Neural cell (in vitro differentiated cells): ENCODE measurements around the gene SLIT3.

Experiments
- EP300 ChIP-seq: fragments of 450-650 bp; conservative IDR thresholded peaks from 2 replicates; pipeline ENCODE4 v1.6.1; 2014; ENCODE audit warnings: antibody characterized with exemption, mild to moderate bottlenecking, moderate library complexity; ENCODE audit not compliant: poor library complexity, severe bottlenecking
- EZH2 ChIP-seq: fragments of 200-600, 300-800 bp; shearing (Covaris generic), sonication (generic); IDR thresholded peaks from 2 replicates; pipeline ENCODE4 v1.6.1; 2014; ENCODE audit warnings: antibody characterized with exemption, low read length, borderline replicate concordance, mild to moderate bottlenecking; ENCODE audit not compliant: insufficient read depth, poor library complexity, severe bottlenecking
- MXI1 ChIP-seq: fragments of 450-650 bp; conservative IDR thresholded peaks from 2 replicates; pipeline ENCODE4 v1.6.1; 2014; ENCODE audit warnings: antibody characterized with exemption, mild to moderate bottlenecking; ENCODE audit not compliant: poor library complexity, severe bottlenecking
- POLR2AphosphoS5 ChIP-seq: IDR thresholded peaks from 2 replicates; pipeline ENCODE4 v1.6.1; 2012
- RAD21 ChIP-seq: fragments of 450-650 bp; conservative IDR thresholded peaks from 2 replicates; pipeline ENCODE4 v1.6.1; 2014; ENCODE audit warnings: antibody characterized with exemption, mild to moderate bottlenecking, moderate library complexity
- SMC3 ChIP-seq: fragments of 450-650 bp; conservative IDR thresholded peaks from 2 replicates; pipeline ENCODE4 v1.6.1; 2014; ENCODE audit warnings: antibody characterized with exemption, mild to moderate bottlenecking, moderate library complexity; ENCODE audit not compliant: poor library complexity
- TAF1 ChIP-seq: IDR thresholded peaks from 2 replicates; pipeline ENCODE4 v1.6.1; 2012; ENCODE audit warnings: low read depth
- TF ChIP-seq, protein P1 (sequence below): fragments of 450-650 bp; IDR thresholded peaks from 2 replicates; pipeline ENCODE4 v1.5.1; 2014; ENCODE audit warnings: antibody characterized with exemption, mild to moderate bottlenecking, moderate library complexity; ENCODE audit not compliant: poor library complexity, severe bottlenecking
- TF ChIP-seq, protein P2 (sequence below): IDR thresholded peaks from 2 replicates; pipeline ENCODE4 v1.6.1; 2012; ENCODE audit warnings: borderline replicate concordance

DNA sequence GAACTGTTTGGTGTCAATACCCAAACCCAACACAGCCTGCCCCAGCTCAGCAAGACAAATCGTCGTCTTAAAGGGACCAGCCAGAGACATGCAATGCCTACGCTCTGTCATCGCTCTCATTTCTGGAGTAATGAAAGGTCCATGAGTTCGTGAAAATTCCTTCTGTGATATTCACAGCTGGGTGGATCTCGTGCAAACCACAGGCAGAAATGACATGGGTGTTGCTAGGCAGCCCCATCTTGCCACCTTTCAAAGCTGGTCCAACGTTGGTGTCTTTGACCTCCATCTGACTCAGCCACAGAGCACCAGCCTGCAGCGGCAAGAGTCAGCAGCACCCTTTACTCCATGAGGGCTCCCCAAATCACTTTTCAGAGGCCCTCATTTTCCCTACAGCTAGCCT lies 215.3 kb downstream of the SLIT3 start:
- TF ChIP-seq, protein P1, sequence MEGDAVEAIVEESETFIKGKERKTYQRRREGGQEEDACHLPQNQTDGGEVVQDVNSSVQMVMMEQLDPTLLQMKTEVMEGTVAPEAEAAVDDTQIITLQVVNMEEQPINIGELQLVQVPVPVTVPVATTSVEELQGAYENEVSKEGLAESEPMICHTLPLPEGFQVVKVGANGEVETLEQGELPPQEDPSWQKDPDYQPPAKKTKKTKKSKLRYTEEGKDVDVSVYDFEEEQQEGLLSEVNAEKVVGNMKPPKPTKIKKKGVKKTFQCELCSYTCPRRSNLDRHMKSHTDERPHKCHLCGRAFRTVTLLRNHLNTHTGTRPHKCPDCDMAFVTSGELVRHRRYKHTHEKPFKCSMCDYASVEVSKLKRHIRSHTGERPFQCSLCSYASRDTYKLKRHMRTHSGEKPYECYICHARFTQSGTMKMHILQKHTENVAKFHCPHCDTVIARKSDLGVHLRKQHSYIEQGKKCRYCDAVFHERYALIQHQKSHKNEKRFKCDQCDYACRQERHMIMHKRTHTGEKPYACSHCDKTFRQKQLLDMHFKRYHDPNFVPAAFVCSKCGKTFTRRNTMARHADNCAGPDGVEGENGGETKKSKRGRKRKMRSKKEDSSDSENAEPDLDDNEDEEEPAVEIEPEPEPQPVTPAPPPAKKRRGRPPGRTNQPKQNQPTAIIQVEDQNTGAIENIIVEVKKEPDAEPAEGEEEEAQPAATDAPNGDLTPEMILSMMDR: no peak
- TF ChIP-seq, protein P2, sequence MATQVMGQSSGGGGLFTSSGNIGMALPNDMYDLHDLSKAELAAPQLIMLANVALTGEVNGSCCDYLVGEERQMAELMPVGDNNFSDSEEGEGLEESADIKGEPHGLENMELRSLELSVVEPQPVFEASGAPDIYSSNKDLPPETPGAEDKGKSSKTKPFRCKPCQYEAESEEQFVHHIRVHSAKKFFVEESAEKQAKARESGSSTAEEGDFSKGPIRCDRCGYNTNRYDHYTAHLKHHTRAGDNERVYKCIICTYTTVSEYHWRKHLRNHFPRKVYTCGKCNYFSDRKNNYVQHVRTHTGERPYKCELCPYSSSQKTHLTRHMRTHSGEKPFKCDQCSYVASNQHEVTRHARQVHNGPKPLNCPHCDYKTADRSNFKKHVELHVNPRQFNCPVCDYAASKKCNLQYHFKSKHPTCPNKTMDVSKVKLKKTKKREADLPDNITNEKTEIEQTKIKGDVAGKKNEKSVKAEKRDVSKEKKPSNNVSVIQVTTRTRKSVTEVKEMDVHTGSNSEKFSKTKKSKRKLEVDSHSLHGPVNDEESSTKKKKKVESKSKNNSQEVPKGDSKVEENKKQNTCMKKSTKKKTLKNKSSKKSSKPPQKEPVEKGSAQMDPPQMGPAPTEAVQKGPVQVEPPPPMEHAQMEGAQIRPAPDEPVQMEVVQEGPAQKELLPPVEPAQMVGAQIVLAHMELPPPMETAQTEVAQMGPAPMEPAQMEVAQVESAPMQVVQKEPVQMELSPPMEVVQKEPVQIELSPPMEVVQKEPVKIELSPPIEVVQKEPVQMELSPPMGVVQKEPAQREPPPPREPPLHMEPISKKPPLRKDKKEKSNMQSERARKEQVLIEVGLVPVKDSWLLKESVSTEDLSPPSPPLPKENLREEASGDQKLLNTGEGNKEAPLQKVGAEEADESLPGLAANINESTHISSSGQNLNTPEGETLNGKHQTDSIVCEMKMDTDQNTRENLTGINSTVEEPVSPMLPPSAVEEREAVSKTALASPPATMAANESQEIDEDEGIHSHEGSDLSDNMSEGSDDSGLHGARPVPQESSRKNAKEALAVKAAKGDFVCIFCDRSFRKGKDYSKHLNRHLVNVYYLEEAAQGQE: no peak
- TF ChIP-seq SMC3 (no peak), POLR2AphosphoS5 (no peak), EP300 (no peak), TAF1 (no peak), MXI1 (no peak), EZH2 (no peak), RAD21 (no peak)
